GM12891 (cell line): ENCODE results near the gene SLC16A4.

ENCODE experiments used
- POLR2A ChIP-seq: IDR thresholded peaks from 2 replicates; pipeline ENCODE4 v1.6.1; 2011; ENCODE audit warnings: low read depth, low read length, control low read depth
- POLR2AphosphoS5 ChIP-seq: IDR thresholded peaks from 2 replicates; pipeline ENCODE4 v1.6.1; 2011; ENCODE audit warnings: low read depth, low read length, control low read depth

DNA sequence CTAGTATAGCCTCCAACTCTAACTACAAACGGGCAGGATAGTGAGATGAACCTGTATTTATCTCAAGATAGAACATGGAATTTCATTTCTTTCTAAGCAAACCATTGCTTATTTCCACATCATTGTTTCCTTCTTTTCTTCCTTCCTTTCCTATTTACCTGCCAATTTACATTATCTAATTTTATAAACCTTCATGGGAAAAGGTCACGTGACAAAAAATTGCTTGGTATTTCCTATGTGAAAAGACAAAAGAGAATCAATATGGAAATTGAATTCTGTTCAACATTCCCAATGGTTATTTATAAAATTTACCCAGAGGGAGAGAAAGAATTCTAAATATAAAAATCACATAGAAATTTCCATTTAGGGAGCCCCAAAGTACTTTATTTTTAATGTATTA is 74.1 kb downstream of the SLC16A4 start:
- TF ChIP-seq POLR2A (no peak), POLR2AphosphoS5 (no peak)
